GM19239 (cell line): ENCODE data around the gene MYH10.
A peak's percentile ranks its signal among the peaks of the same experiment; 100 is the strongest.

ENCODE experiments used
- DNase-seq: peaks from one replicate; pipeline ENCODE4 v3.0.0; 2011; ENCODE audit warnings: low spot score; ENCODE audit not compliant: insufficient read length
- FAIRE-seq: peaks from 2 replicates; lab custom pipeline; 2011; peaks lifted over from hg19 to GRCh38; lab: Jason Lieb, UNC

The MYH10 gene

DNA sequence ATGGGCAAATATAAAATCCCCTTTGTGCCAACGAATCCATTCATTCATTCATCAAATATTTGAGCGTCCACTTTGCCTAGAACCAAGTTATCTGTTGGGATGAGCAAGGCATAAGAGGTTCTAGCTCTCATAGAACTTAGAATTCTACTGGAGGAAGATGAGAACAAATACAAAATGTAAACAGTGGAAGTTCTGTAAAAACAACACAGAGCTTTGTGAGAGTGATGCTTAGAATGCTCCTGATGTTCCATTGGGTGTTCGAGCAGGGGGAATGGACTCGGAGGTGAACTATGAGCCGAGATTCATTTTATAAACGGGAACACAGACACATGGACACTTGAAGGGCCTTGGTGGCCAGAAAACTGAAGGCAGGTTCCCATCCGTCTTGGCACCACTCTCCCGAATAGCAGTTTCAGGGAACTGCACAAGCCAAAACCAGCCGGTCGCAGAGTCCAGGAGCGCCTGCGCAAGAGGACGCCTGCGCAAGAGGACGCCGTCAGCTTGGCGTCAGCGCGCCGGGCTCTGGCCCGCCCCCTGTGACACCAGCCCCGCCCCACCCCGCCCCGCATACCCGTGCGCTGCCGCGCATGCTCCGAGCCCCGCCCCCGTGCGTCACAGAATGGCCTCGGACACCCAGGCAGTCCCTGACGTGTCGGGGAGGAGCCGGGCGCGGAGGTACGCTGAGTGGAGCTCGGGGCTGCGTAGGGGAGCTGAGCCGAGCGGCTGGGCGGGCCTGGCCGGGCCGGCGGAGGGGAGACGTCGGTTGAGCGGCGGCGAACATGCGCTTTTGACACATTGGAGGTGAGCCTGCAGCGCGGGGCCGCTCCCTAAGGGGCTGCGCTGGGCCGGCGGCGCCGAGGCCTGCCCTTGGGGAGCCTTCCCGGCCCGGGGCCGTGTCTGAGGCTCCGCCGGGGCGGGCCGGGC, 195.0 kb downstream of the MYH10 start, which contains the start of gene NDEL1:
TSS of gene NDEL1 (plus strand) at position 640 of the 924 bp plus-strand sequence. CDS start 8,388 bp downstream, outside the sequence.
- FAIRE-seq = peak; percentile 92
- DNase-seq = peak; percentile 99

DNA sequence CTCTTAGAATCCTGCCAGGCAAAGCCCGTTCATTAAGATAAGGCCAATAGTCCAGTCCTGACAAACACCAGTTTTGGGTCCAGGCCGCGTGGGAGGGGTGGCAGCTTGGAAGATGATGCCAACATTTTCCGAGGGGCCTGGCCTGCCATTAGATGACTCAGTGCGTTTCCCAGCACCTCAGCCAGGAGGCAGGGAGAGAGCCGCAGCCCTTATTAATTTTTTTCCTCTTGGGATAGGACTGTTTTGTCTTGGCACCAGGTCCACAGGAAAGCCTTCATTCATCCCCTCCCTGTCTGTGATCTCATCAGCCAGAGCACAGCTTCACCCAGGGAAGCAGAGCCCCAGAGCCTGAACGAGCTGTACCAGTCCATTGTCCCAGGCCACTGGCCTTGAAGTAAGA, 199.6 kb downstream of the MYH10 start:
- no peak for FAIRE-seq
- DNase-seq = no peak

DNA sequence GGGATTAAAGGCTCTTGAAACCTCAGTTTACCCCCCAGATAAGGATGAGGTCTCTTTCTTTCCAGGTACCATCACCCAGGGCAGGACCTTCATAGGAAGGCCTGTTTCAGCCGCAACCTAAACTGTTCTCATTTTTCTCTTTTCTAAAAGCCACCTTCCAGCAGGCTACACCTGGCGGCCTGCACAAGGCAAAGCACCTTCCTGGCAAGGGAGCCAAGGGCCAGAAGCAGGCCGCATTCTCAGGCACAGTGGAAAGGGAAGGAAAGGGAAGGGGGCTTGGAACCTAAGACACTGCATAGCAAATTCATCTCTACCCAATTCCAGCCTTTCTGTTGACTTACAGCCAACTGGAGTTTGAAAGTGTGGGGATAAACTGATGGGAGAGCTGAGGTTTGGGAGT, 203.7 kb downstream of the MYH10 start:
- FAIRE-seq = no peak
- no peak for DNase-seq

DNA sequence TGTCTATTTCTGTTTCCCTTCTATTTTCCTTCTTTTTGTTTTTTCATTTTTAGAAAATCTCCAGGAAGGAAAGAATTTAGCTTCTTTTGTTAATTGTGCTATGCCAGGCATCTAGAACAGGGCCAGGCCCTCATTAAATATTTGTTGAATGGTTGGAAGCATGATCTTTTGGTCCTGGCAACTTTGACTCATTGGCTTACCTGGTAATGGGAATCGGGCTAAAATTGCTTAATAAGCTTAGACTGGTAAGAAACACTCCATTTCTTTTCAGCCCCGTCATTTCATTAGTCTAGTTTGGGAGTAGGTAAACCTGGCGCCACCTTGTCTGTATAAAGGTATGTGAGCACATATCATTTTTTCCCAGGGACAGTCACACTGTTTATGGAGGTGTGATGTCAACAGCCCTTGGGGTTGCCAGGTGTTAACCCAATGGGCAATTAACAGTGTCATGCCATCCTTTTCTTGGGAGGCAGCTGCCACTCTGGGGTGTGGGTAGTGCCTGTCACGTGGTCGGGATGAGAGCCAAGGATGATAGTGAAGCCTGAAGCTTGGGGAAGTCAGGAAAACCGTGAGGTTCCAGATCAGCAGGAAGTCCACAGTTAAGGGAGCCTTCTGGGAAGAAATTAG, 204.3 kb downstream of the MYH10 start:
- FAIRE-seq = no peak

More for the DNA sequence above, 204.3 kb downstream of the MYH10 start:
- no peak for DNase-seq
